HCT116 (cell line): ENCODE measurements around the gene GRIN2C.

Experiments
- EZH2 ChIP-seq: fragments of 200-600 bp; sonication (generic); IDR thresholded peaks from 2 replicates; pipeline ENCODE4 v1.6.1; 2017; ENCODE audit warnings: antibody characterized with exemption, mixed run types
- TF ChIP-seq, protein P1 (sequence below), 3 experiments: fragments of 200-600 bp in 1 of 3; sonication (generic) in 1 of 3; IDR thresholded peaks in 2 of 3; conservative IDR thresholded peaks in 1 of 3; 2 replicates each; pipeline ENCODE4 v1.5.1; 2012 to 2017; ENCODE audit warnings: low read depth in 2 of 3, low read length in 2 of 3, antibody characterized with exemption in 1 of 3, borderline replicate concordance in 1 of 3, control low read depth in 1 of 3, mild to moderate bottlenecking in 1 of 3, mixed read lengths in 1 of 3, mixed run types in 1 of 3, moderate library complexity in 1 of 3; ENCODE audit not compliant: insufficient read depth in 1 of 3
- TF ChIP-seq, protein P2 (sequence below): IDR thresholded peaks from 2 replicates; pipeline ENCODE4 v1.6.1; 2012; ENCODE audit warnings: low read depth

DNA sequence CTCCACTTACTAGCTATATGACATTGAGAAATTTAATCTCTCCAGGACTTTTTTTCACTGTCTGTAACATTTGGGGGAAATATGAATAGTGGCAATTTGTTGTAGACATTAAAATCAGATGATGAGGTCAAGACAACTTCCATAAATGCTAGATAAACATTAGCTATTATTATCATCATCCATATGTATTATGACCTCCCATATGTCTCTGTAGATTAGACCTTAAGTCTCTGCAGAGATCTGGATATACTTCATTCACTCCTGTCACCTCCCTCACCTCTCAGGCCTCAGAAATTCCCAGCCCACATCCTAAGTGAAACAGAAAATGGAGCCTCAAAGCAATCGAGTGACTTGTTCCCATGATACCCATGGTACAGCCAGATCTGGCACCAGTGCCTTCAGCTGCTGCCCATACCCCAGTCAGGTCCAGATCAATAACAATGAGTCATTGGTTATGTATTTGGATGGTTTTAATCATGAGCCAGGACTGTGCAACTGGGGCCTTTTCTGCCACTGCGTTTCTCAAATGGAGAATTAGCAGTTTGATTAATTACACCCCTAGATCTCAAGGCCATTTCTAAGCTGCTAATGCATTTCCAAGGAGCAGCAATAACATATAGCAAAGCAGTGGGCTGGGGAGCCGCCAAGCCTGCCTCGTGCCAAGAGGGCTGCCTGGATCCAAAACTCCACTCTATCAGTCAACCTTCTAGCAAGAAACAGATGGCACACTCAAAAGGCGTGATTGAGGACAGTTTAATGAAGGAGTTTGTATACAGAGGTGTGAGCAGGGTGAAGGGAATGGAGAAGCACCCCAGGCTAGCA is 15.7 kb upstream of the GRIN2C start:
- no peak for TF ChIP-seq EZH2
- TF ChIP-seq, protein P1, sequence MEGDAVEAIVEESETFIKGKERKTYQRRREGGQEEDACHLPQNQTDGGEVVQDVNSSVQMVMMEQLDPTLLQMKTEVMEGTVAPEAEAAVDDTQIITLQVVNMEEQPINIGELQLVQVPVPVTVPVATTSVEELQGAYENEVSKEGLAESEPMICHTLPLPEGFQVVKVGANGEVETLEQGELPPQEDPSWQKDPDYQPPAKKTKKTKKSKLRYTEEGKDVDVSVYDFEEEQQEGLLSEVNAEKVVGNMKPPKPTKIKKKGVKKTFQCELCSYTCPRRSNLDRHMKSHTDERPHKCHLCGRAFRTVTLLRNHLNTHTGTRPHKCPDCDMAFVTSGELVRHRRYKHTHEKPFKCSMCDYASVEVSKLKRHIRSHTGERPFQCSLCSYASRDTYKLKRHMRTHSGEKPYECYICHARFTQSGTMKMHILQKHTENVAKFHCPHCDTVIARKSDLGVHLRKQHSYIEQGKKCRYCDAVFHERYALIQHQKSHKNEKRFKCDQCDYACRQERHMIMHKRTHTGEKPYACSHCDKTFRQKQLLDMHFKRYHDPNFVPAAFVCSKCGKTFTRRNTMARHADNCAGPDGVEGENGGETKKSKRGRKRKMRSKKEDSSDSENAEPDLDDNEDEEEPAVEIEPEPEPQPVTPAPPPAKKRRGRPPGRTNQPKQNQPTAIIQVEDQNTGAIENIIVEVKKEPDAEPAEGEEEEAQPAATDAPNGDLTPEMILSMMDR (IDR thresholded peaks at IDR 0.05 in 2 of 3, conservative IDR thresholded peaks at IDR 0.05 in 1 of 3; ENCODE audit: borderline replicate concordance in 1 of 3, insufficient read depth in 1 of 3, low read depth in 2 of 3, low read length in 2 of 3) = no peak
- TF ChIP-seq, protein P2, sequence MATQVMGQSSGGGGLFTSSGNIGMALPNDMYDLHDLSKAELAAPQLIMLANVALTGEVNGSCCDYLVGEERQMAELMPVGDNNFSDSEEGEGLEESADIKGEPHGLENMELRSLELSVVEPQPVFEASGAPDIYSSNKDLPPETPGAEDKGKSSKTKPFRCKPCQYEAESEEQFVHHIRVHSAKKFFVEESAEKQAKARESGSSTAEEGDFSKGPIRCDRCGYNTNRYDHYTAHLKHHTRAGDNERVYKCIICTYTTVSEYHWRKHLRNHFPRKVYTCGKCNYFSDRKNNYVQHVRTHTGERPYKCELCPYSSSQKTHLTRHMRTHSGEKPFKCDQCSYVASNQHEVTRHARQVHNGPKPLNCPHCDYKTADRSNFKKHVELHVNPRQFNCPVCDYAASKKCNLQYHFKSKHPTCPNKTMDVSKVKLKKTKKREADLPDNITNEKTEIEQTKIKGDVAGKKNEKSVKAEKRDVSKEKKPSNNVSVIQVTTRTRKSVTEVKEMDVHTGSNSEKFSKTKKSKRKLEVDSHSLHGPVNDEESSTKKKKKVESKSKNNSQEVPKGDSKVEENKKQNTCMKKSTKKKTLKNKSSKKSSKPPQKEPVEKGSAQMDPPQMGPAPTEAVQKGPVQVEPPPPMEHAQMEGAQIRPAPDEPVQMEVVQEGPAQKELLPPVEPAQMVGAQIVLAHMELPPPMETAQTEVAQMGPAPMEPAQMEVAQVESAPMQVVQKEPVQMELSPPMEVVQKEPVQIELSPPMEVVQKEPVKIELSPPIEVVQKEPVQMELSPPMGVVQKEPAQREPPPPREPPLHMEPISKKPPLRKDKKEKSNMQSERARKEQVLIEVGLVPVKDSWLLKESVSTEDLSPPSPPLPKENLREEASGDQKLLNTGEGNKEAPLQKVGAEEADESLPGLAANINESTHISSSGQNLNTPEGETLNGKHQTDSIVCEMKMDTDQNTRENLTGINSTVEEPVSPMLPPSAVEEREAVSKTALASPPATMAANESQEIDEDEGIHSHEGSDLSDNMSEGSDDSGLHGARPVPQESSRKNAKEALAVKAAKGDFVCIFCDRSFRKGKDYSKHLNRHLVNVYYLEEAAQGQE = no peak
